ENCODE data around the gene TMEM184A. TPM values are rescaled to one million over a fixed set of nuclear protein-coding genes. Genes with fewer than 3 reads are reported as not detected.

Gene TMEM184A
- total RNA-seq, 1 donor from 2014 or later = not detected

GRCh38 chr7:1592299-1592871, 36.4 kb upstream of the TMEM184A start:
- DNase-seq (ENCODE audit: low read depth, low spot score) = no peak
- no peak for TF ChIP-seq CTCF (conservative IDR thresholded peaks at IDR 0.05)
- Mint-ChIP-seq H3K4me1 (no peaks in the 10 kb centered on the region), H3K27me3 (ENCODE audit: low read depth) (peaks cover 28% of the 10 kb centered on the region), H3K27ac (ENCODE audit: unreplicated experiment) (no peak overlapping the region), H3K9me3 (no peaks in the 10 kb centered on the region), H3K36me3 (ENCODE audit: low read depth) (no peaks in the 10 kb centered on the region), H3K4me3 (no peak overlapping the region)

DNA sequence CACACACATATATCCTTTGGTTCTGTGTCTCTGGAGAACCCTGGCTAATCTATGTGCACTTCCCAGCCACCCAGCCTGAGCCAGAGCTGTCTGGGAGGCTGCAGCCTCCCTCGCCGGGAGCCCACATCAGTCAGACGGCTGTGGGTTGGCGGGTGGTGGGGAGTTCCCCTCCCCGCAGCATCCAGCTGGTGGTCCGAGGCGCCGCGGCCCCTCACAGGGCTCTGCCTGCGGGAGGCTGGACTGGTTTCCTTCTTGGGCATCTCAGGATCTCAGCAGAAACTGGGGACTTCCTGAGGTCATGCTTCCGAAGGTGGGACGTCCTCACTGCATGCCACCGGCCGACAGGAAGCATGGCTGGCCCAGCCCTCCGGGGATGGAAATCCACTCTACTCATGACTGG, 35.9 kb upstream of the TMEM184A start:
- Mint-ChIP-seq H3K36me3 (ENCODE audit: low read depth) (no peaks in the 10 kb centered on the region), H3K9me3 (no peaks in the 10 kb centered on the region), H3K4me3 (no peak overlapping the region), H3K27ac (ENCODE audit: unreplicated experiment) (no peak overlapping the region), H3K27me3 (ENCODE audit: low read depth) (peaks cover 28% of the 10 kb centered on the region), H3K4me1 (no peaks in the 10 kb centered on the region)
- TF ChIP-seq CTCF (conservative IDR thresholded peaks at IDR 0.05) = no peak
- no peak for DNase-seq (ENCODE audit: low read depth, low spot score)

DNA sequence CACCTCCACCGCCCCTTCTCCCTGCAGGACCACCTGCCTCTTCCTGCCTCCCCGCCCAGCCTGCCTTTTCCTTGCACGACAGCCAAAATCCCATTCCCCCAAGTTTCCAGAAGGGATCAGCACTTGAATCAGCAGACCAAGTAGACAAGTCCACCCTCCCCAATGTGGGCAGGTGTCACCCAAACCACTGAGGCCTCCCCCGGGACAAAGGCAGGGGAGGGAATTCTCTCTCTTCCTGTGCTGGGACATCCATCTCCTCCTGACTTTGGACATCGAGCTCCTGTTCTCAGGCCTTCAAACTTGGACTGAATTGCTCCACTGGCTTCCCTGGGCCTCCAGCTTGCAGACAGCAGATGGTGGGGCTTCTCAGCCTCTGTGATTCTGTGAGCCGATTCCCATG, 35.4 kb upstream of the TMEM184A start:
- Mint-ChIP-seq H3K27me3 (ENCODE audit: low read depth) (peaks cover 28% of the 10 kb centered on the region), H3K4me3 (no peak overlapping the region), H3K27ac (ENCODE audit: unreplicated experiment) (no peak overlapping the region), H3K36me3 (ENCODE audit: low read depth) (no peaks in the 10 kb centered on the region), H3K4me1 (no peaks in the 10 kb centered on the region), H3K9me3 (no peaks in the 10 kb centered on the region)
- no peak for DNase-seq (ENCODE audit: low read depth, low spot score)
- no peak for TF ChIP-seq CTCF (conservative IDR thresholded peaks at IDR 0.05)

DNA sequence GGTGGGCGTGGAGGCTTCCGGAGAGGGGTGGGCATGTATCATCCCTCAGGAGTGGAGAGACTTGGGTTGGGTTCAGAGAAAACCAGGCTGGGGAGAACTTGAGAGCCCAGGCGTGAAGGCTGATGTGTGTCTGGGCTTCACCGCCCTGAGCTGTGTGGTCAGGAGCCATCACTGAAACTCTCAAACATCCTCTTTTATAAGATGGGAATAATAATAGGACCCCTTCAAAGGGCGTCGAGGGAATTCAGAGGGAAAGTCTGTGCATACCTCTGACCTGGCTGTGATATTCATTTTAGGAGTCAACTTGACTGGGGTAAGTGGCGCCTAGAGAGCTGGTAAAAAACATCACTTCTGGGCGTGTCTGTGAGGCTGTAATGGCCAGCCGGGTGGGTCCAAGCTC, 34.9 kb upstream of the TMEM184A start:
- Mint-ChIP-seq H3K9me3 (no peaks in the 10 kb centered on the region), H3K4me3 (no peak overlapping the region), H3K4me1 (no peaks in the 10 kb centered on the region), H3K27me3 (ENCODE audit: low read depth) (peaks cover 28% of the 10 kb centered on the region), H3K36me3 (ENCODE audit: low read depth) (no peaks in the 10 kb centered on the region), H3K27ac (ENCODE audit: unreplicated experiment) (no peak overlapping the region)
- TF ChIP-seq CTCF (conservative IDR thresholded peaks at IDR 0.05) = no peak
- DNase-seq (ENCODE audit: low read depth, low spot score) = no peak

DNA sequence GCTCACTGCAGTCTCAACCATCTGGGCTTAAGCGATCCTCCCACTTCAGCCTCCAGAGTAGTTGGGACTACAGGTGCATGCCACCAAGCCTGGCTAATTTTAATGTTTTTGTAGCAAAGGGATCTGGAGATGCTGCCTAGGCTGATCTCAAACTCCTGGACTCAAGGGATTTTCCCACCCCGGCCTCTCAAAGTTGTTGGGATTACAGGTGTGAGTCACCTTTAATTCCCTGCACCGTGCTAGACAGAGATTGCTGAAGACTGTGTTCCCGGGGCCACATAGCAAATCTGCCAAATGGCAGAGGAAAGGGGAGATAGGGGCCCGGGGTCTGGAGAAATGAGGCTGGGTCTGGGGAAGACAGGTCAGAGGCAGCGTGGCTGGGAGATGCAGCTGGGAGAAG, 34.5 kb upstream of the TMEM184A start:
- no peaks in the 10 kb centered on the region for H3K36me3 Mint-ChIP-seq (ENCODE audit: low read depth)
- H3K4me3 Mint-ChIP-seq = no peak overlapping the region
- no peak overlapping the region for H3K27ac Mint-ChIP-seq (ENCODE audit: unreplicated experiment)
- H3K9me3 Mint-ChIP-seq = no peaks in the 10 kb centered on the region
- no peak for TF ChIP-seq CTCF (conservative IDR thresholded peaks at IDR 0.05)
- DNase-seq (ENCODE audit: low read depth, low spot score) = no peak
- H3K27me3 Mint-ChIP-seq (ENCODE audit: low read depth) = peaks cover 28% of the 10 kb centered on the region
- no peaks in the 10 kb centered on the region for H3K4me1 Mint-ChIP-seq

All from neural crest cell (in vitro differentiated cells).